IPS-18c (cell line): Measurements from ENCODE around the gene NT5C2.
"Not testable (repeated sequence)": the region's sequence is repeated elsewhere in the genome, so short reads cannot be mapped to it uniquely, and the experiment has no call there.

ENCODE experiments used
- H3K4me3 ChIP-seq: 2 replicates; pipeline ENCODE4 v1.7.0; 2013; ENCODE audit warnings: low read depth, mild to moderate bottlenecking, low read length, moderate library complexity; ENCODE audit not compliant: insufficient read depth
- H3K9me3 ChIP-seq: one replicate; pipeline ENCODE4 v1.6.1; 2013; ENCODE audit warnings: mild to moderate bottlenecking, low read length, moderate library complexity; ENCODE audit not compliant: control insufficient read depth, insufficient read depth

The NT5C2 gene

GRCh38 chr10:103083266-103083976, 109.7 kb downstream of the NT5C2 start:
- no peak overlapping the region for H3K4me3 ChIP-seq
- H3K9me3 ChIP-seq, result no peaks in the 10 kb centered on the region

DNA sequence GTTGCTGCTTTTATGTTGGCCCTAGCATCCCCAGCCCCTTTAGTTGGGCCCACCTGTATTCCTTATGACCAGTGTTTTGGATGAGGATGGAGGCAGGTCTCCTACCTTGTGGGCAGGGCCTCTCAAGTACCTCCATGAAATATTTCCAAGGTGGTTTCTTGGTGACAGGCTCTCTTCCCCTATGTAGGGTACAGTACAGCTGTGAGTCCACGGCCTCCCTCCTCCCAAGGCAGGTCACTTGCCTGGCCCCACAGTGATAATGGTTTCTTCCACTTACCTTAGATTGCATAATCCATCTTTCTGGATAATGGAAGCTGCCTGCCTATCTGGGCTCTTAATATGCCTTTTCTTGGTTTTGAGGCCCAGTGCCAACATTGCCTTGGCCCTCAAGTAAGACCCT, 110.4 kb downstream of the NT5C2 start:
- H3K4me3 ChIP-seq, result no peak overlapping the region
- no peaks in the 10 kb centered on the region for H3K9me3 ChIP-seq

DNA sequence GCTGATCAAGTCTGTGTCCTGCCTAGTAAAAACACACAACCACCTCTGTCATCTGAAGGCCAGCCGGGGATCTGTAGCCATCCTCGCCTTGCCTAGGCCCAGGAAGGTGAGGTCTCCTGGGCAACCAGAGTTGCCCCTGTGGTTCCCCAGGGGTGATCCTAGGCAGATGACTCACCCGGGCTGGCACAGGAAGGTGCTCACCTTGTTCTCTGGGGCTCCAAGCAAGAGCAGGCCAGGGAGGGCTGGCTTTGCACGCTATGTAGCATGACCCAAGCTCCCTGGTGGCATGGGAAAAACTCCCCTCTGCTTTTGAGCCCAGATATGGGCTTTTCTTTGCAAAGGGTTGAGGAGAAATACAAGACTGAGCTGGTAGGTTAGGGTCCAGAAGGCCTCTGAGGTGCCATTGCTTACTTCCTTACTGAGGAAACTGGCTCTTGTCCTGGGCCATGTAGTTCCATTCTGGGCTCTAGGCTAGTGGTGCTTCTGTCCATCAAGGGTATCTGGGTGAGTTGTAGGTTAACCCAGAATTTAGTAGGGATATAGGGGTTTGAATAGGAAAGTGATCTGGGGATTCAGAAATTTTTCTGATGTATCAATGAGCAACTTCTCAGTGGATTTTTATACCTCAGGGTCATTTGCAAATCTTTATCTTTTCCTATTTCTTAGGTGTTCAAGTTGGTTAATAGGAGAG, 112.0 kb downstream of the NT5C2 start:
- H3K9me3 ChIP-seq, result peaks cover 3% of the 10 kb centered on the region
- H3K4me3 ChIP-seq, result no peak overlapping the region

- peaks cover 3% of the 10 kb centered on the region for H3K9me3 ChIP-seq
Observed at GRCh38 chr10:103079946-103080345, 113.1 kb downstream of the NT5C2 start.

DNA sequence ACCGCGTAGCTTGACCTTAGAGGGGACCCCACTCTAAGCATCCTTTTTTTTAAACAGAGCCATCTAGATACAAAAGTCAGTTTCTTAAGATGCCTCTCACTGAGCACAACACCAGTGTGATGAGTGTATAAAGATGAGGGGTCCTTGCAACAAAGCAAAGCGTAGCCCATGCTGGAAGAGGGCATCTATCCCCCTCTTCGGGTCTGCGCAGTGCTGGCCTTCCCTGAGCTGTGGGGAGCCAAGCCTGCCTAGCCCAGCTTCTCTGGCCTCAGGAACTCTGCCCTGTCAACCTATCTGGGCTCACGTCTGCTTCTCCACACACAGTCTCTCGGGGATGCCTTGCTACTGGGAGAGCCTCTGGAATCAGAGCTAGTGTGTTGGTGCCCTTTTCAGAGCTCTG, 114.0 kb downstream of the NT5C2 start:
- no peak overlapping the region for H3K4me3 ChIP-seq
- peaks cover 3% of the 10 kb centered on the region for H3K9me3 ChIP-seq

More at GRCh38 chr10:103079946-103080345, 113.1 kb downstream of the NT5C2 start:
- no peak overlapping the region for H3K4me3 ChIP-seq

DNA sequence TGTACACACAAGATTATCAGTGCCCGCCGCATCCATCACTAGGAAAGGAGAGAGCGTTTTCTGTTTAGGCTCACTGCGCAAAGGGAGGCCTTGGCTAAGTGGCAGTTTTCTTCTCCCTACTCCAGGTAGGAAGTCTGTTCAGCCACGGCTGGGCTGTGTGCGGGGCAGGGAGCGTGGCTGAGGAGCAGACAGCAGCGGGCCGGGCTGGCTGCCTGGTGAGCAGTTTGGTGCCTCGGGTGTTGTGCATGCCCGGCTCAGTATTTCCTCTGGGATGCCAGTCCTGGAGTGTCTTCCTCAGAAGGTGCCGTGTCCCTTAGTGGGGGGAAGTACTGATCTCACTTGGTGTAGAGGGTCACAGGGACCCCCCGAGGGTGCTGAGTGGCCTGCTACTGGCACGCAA, 114.4 kb downstream of the NT5C2 start:
- Histone ChIP-seq H3K9me3 (peaks cover 3% of the 10 kb centered on the region), H3K4me3 (no peak overlapping the region)

- H3K9me3 ChIP-seq, result peaks cover 3% of the 10 kb centered on the region
Observed at GRCh38 chr10:103078309-103078615, 114.8 kb downstream of the NT5C2 start.

GRCh38 chr10:103077491-103078308, 115.4 kb downstream of the NT5C2 start:
- Histone ChIP-seq H3K9me3 (peaks cover 3% of the 10 kb centered on the region), H3K4me3 (no peak overlapping the region)

More at GRCh38 chr10:103078309-103078615, 114.8 kb downstream of the NT5C2 start:
- H3K4me3 ChIP-seq, result no peak overlapping the region

- no peak overlapping the region for H3K4me3 ChIP-seq
Observed at GRCh38 chr10:103077020-103077419, 116.1 kb downstream of the NT5C2 start.

DNA sequence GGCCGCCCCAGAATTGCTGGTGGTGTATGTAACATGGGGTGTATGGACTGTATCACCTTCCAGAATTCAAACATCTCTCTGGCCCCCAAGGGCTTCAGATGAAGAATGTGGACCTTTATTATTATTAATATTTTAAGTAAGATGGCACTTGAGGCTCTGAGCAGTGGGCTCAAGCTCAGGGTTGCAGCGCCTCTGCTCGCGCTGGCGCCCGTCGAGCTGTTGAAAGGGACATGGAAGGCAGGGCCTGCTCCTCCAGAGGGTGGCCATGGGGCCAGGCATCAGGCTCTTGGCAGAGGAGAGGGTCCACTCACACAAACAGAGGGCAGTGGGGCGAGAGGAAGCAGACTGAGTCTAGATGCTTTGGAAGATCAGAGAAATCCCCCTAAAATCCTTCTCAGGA, 120.2 kb downstream of the NT5C2 start:
- Histone ChIP-seq H3K4me3 (no peak overlapping the region), H3K9me3 (peaks cover 3% of the 10 kb centered on the region)

More at GRCh38 chr10:103077020-103077419, 116.1 kb downstream of the NT5C2 start:
- H3K9me3 ChIP-seq, result peaks cover 3% of the 10 kb centered on the region

- no peak overlapping the region for H3K4me3 ChIP-seq
- peaks cover 3% of the 10 kb centered on the region for H3K9me3 ChIP-seq
Observed at GRCh38 chr10:103072276-103072675, 120.8 kb downstream of the NT5C2 start.

DNA sequence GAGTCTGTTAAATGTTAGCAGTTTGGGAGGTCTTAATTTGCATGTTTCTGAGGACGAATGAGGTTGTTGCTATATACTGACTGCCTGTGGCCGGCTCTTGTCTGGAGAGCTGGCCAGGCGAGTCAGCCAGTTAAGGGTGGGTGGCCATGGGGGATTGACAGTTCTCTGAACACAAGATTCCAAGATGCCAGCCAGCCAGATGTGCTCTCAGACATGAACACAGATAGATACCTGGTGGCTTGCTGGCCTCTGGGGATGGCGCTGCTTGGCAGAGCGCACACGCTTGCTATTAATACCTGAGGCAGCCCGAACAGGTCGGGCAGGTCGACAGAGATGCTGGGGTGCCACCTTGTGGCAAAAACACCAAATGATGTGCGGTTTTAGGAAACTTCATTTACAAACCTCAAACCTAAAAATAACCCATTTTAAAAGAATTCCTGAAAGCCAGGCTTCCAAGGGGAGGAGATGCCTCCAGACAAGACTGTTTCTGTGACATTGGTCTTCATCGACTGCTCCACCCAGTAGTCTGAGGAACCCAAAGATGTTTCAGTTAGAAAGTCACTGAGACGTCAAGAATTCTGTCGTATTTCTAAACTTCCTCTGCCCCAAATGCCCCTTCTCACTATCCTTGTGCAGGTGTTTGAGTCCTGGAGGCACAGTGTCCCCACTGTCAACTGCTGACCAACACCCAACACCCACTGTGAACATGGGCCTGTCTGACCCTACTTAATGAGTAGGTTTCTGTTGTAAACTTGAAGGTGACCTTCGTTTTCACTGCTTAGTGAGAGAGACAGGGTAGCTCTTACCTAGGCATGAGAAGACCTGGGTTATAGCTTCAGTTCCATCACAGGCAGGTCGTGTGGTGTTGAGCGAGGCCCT, 123.4 kb downstream of the NT5C2 start:
- no peak overlapping the region for H3K4me3 ChIP-seq
- no peaks in the 10 kb centered on the region for H3K9me3 ChIP-seq

GRCh38 chr10:103067956-103068355, 125.1 kb downstream of the NT5C2 start:
- Histone ChIP-seq H3K9me3 (peaks cover 2% of the 10 kb centered on the region), H3K4me3 (no peak overlapping the region)

DNA sequence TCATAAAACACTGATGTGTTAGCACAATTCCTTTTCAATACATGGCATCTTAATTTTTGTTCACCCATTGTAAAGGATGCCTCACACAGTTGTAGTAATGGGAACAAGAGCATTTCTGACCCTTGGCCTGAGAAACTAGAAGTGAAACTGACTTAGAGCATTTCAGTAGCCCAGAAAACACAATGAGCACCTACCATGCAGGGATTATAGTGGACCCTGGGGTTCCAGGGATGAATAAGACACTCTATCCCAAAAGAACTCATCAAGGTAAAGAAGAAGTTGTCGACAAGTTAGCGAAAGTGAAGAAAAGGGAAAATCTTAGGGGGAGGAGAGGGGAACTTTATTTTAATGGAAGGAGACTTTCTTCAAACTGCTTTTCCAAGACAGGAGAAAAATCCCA, 125.6 kb downstream of the NT5C2 start:
- Histone ChIP-seq H3K9me3 (peaks cover 2% of the 10 kb centered on the region), H3K4me3 (no peak overlapping the region)

DNA sequence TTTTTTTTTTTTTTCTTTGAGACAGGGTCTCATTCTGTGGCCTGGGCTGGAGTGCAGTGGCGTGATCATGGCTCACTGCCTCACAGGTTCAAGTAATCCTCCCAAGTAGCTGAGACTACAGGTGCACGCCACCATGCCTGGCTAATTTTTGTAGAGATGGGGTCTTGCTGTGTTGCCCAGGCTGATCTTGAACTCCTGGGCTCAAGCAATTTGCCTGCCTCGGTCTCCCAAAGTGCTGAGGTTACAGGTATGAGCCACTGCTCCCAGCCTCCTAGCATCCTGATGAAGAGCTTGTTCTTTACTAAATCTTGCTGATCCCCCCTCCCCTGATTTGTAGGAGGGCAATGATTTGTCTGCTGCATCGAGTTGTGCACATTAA, 126.0 kb downstream of the NT5C2 start:
- not testable (repeated sequence) for H3K4me3 ChIP-seq, H3K9me3 ChIP-seq

GRCh38 chr10:103066141-103067098, 126.7 kb downstream of the NT5C2 start:
- Histone ChIP-seq H3K4me3 (no peak overlapping the region), H3K9me3 (peaks cover 2% of the 10 kb centered on the region)
